A673 (cell line): ENCODE data around the gene CARMIL1. TPM values are rescaled to one million over a fixed set of nuclear protein-coding genes. Genes with fewer than 3 reads are reported as not detected.

ENCODE experiments used
- BruUV-seq: library from RNA; stranded (reverse); fragments of 400-500 nt; replicated peaks from 2 replicates; lab custom pipeline; 2021; lab: Mats Ljungman, UMichigan
- CTCF ChIA-PET: fragments of 300-600 bp; sonication (Branson Sonifier 250); formaldehyde crosslinking; loops from one replicate; lab custom pipeline; 2022; ENCODE audit warnings: antibody characterized with exemption; lab: Charles Lee
- POLR2A ChIA-PET: fragments of 300-600 bp; sonication (Branson Sonifier 250); formaldehyde crosslinking; loops from one replicate; lab custom pipeline; 2022; ENCODE audit warnings: antibody characterized with exemption; ENCODE audit not compliant: low non-redundant PET; lab: Charles Lee
- DNase-seq: peaks from one replicate; pipeline ENCODE4 v3.0.0-alpha.2; 2015; ENCODE audit warnings: low spot score
- H3K27ac ChIP-seq: fragments of 200-600 bp; sonication (generic); 2 replicates; pipeline ENCODE4 v1.5.1; 2016; ENCODE audit warnings: mixed run types, low read depth, mild to moderate bottlenecking, mixed read lengths, antibody characterized with exemption, low read length; ENCODE audit not compliant: poor library complexity, severe bottlenecking
- H3K27me3 ChIP-seq: fragments of 200-600 bp; sonication (generic); replicated peaks from 2 replicates; pipeline ENCODE4 v1.6.1; 2017; ENCODE audit warnings: mixed run types, low read depth, mild to moderate bottlenecking, mixed read lengths, antibody characterized with exemption, low read length; ENCODE audit not compliant: insufficient read depth, poor library complexity
- H3K36me3 ChIP-seq: fragments of 200-600 bp; sonication (generic); 2 replicates; pipeline ENCODE4 v1.6.1; 2016; ENCODE audit warnings: mixed run types, mild to moderate bottlenecking, mixed read lengths, antibody characterized with exemption, low read length; ENCODE audit not compliant: insufficient read depth, poor library complexity, severe bottlenecking
- H3K4me1 ChIP-seq: fragments of 200-600 bp; sonication (generic); 2 replicates; pipeline ENCODE4 v1.6.1; 2017; ENCODE audit warnings: mixed run types, mild to moderate bottlenecking, mixed read lengths, antibody characterized with exemption, low read length; ENCODE audit not compliant: insufficient read depth, poor library complexity, severe bottlenecking
- H3K4me3 ChIP-seq: fragments of 200-600 bp; sonication (generic); 2 replicates; pipeline ENCODE4 v1.5.1; 2016; ENCODE audit warnings: low read depth, mixed run types, mild to moderate bottlenecking, mixed read lengths, low read length; ENCODE audit not compliant: poor library complexity, severe bottlenecking
- H3K9me3 ChIP-seq: fragments of 200-600 bp; sonication (generic); 2 replicates; pipeline ENCODE4 v1.6.1; 2016; ENCODE audit warnings: mixed run types, low read depth, mild to moderate bottlenecking, mixed read lengths, antibody characterized with exemption, low read length; ENCODE audit not compliant: poor library complexity, severe bottlenecking
- EZH2 ChIP-seq: fragments of 200-600 bp; sonication (generic); IDR thresholded peaks from 2 replicates; pipeline ENCODE4 v1.6.1; 2017; ENCODE audit warnings: borderline replicate concordance, low read depth, mild to moderate bottlenecking, mixed read lengths, antibody characterized with exemption, low read length; ENCODE audit not compliant: poor library complexity, severe bottlenecking
- intact Hi-C: fragments of 100-400 bp; cut with micrococcal nuclease; formaldehyde crosslinking; loops from one replicate; pipeline ENCODE4 v1.10.0; 2022; ENCODE audit not compliant: unreplicated experiment
- total RNA-seq: library from RNA; stranded (reverse); gene quantifications from 2 replicates; pipeline ENCODE4 v1.2.3, GENCODE V29; 2021
- TF ChIP-seq, protein P1 (sequence below): fragments of 300-800, 200-600 bp; sonication (generic); conservative IDR thresholded peaks from 2 replicates; pipeline ENCODE4 v1.5.1; 2017; ENCODE audit warnings: low read depth, mild to moderate bottlenecking, antibody characterized with exemption, low read length, moderate library complexity, mixed read lengths

CARMIL1 gene
- total RNA-seq, 1 experiment from 2014 or later: 7.2 TPM

DNA sequence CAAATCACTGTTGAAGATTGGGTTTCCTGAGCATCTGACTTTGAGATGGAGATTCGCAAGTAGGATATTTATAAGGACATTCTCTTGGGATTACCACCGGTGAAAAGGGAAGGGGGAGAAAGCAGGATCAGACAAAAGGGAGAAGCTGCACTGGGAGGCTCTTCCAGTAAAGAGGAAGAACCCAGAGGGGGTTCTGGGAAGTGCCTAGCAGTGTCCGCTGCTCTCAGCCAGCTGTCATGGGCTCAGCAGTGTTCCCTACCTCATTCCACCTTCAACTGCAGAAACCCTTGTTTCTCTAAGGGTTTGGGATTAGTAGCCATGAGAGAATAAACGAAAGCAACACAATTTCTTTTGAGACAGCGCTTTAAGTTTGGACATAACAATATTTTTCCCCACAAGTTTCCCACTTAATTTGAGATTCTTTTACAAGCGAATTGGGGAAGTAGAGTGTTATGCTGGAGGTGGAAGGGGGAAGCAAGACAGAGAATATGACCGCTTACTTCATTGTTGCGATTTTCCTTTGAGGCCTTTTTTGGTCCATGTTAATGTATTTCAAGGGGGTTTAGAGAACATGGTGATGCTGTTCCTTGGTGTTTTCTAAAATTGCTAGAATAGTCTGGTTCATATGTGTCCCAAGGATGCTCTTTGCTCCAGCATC, 218.3 kb downstream of the CARMIL1 start:
- no TSS peak for BruUV-seq
- Histone ChIP-seq H3K27me3 (no peaks in the 10 kb centered on the region), H3K9me3 (no peaks in the 10 kb centered on the region), H3K36me3 (no peaks in the 10 kb centered on the region), H3K4me3 (no peak overlapping the region), H3K4me1 (peaks cover 9% of the 10 kb centered on the region), H3K27ac (no peak overlapping the region)
- CTCF ChIA-PET: no interaction called here
- no peak for DNase-seq
- POLR2A ChIA-PET: no interaction called here
- TF ChIP-seq, protein P1, sequence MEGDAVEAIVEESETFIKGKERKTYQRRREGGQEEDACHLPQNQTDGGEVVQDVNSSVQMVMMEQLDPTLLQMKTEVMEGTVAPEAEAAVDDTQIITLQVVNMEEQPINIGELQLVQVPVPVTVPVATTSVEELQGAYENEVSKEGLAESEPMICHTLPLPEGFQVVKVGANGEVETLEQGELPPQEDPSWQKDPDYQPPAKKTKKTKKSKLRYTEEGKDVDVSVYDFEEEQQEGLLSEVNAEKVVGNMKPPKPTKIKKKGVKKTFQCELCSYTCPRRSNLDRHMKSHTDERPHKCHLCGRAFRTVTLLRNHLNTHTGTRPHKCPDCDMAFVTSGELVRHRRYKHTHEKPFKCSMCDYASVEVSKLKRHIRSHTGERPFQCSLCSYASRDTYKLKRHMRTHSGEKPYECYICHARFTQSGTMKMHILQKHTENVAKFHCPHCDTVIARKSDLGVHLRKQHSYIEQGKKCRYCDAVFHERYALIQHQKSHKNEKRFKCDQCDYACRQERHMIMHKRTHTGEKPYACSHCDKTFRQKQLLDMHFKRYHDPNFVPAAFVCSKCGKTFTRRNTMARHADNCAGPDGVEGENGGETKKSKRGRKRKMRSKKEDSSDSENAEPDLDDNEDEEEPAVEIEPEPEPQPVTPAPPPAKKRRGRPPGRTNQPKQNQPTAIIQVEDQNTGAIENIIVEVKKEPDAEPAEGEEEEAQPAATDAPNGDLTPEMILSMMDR: no peak
- TF ChIP-seq EZH2: no peak
- intact Hi-C loops: no loop called here

DNA sequence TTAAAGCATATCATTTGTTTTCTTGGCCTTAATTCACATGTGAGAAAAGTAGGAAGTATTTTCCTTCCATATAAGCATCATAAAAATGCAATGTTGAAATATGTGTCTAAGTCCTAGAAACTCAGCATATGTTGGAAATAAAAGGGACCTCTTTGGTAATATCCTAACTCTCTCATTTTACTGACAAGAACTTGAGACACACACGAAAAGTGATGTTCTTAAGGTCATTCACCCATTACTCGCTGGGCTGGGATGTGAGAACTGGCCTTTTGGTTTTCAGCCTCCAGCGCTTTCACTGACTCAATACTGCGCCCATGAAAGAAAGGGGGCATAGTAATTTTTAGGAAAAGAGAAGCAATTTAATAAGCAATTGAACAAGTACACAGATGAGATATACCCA, 219.3 kb downstream of the CARMIL1 start:
- Histone ChIP-seq H3K27ac (no peak overlapping the region), H3K9me3 (no peaks in the 10 kb centered on the region), H3K27me3 (no peaks in the 10 kb centered on the region), H3K4me1 (peaks cover 17% of the 10 kb centered on the region), H3K36me3 (no peaks in the 10 kb centered on the region), H3K4me3 (no peak overlapping the region)
- TF ChIP-seq, protein P1: no peak
- TF ChIP-seq EZH2: no peak
- ChIA-PET CTCF (no interaction called here), POLR2A (no interaction called here)
- DNase-seq: no peak
- no TSS peak for BruUV-seq
- intact Hi-C loops: no loop called here

DNA sequence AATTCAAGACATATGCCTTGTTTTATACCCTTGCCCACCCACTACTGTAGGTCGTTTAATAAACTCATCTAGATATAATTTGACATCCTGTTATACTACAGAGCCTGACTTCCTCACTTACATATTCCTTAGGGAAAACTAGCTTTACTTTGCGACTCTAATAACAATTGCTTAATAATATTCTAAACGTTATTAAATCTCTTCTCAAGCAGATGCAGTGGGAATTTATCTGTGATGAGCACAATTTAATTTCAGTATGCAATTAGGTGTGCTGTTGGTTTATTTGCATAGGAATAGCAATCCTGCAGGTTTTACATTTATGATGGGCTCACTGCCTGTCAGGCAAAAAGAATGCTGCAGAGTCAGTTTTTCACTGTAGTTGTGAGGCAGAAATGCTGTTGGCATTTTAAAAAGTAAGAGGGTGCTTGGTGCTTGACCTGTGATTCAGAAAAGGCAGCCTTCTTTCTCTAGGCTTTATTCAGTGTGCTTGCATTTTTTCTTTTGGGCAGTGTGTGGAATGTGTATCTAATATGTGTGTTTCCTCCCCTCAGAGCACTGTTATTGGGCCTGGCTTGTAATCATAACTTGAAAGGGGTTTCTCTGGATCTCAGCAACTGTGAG, 220.6 kb downstream of the CARMIL1 start:
- intact Hi-C loops: no loop called here
- POLR2A ChIA-PET: no interaction called here
- Histone ChIP-seq H3K4me3 (no peak overlapping the region), H3K27ac (no peak overlapping the region), H3K36me3 (no peaks in the 10 kb centered on the region), H3K9me3 (no peaks in the 10 kb centered on the region), H3K4me1 (peaks cover 20% of the 10 kb centered on the region), H3K27me3 (no peaks in the 10 kb centered on the region)
- peak; percentile 32 for DNase-seq
- CTCF ChIA-PET: no interaction called here
- TF ChIP-seq EZH2: no peak
- TF ChIP-seq, protein P1: no peak
- no TSS peak for BruUV-seq
